HCT116 (cell line): ENCODE data around the gene PCSK6.

Source experiments
- CEBPB ChIP-seq: IDR thresholded peaks from 2 replicates; pipeline ENCODE4 v1.6.1; 2012; ENCODE audit warnings: low read depth
- EZH2phosphoT487 ChIP-seq: fragments of 200-600 bp; IDR thresholded peaks from 2 replicates; pipeline ENCODE4 v1.6.1; 2018; ENCODE audit warnings: antibody characterized with exemption, borderline replicate concordance
- TF ChIP-seq, protein P1 (sequence below), 3 experiments: fragments of 200-600 bp in 1 of 3; sonication (generic) in 1 of 3; IDR thresholded peaks in 2 of 3; conservative IDR thresholded peaks in 1 of 3; 2 replicates each; pipeline ENCODE4 v1.5.1; 2012 to 2017; ENCODE audit warnings: low read depth in 2 of 3, low read length in 2 of 3, antibody characterized with exemption in 1 of 3, borderline replicate concordance in 1 of 3, control low read depth in 1 of 3, mild to moderate bottlenecking in 1 of 3, mixed read lengths in 1 of 3, mixed run types in 1 of 3, moderate library complexity in 1 of 3; ENCODE audit not compliant: insufficient read depth in 1 of 3

DNA sequence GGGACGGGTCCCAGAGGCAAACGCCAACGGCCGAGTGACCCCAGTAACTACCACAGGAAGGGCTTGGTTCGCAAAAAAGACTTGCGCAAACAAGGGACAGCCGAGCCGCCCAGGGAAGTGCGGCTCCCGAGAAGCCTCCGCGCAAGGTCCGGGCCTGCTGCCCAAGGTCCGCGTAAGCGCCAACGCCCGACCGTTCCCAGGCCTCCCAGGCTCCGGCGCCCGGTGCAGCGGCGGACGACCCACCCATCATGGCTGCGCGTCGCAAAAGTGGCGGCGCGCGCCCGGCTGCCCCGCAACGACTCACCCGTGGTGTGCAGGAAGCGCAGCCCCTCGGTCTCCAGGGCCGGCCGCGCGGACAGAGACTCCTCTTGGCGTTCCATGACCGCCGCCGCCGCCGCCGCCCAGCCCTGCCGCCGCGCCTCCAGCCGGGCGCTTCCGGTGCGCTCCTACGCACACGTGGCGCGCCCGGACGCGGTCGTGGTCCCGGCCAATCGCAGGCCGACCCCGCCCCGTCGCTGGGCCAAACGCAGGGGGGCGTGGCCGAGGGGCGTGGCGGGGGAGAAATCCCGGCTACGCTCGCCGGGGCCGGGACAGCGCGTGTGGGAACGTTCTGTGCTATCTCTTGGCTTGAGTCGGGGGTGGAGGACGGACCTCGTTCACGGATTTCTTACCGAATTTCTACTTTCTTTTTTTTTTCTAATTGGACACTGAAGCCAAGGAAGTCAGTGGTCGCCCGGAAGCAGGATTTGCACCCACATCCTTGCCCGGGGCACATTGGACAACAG is 212.3 kb downstream of the PCSK6 start, which contains the start of gene SELENOS:
- TF ChIP-seq, protein P1, sequence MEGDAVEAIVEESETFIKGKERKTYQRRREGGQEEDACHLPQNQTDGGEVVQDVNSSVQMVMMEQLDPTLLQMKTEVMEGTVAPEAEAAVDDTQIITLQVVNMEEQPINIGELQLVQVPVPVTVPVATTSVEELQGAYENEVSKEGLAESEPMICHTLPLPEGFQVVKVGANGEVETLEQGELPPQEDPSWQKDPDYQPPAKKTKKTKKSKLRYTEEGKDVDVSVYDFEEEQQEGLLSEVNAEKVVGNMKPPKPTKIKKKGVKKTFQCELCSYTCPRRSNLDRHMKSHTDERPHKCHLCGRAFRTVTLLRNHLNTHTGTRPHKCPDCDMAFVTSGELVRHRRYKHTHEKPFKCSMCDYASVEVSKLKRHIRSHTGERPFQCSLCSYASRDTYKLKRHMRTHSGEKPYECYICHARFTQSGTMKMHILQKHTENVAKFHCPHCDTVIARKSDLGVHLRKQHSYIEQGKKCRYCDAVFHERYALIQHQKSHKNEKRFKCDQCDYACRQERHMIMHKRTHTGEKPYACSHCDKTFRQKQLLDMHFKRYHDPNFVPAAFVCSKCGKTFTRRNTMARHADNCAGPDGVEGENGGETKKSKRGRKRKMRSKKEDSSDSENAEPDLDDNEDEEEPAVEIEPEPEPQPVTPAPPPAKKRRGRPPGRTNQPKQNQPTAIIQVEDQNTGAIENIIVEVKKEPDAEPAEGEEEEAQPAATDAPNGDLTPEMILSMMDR (IDR thresholded peaks at IDR 0.05 in 2 of 3, conservative IDR thresholded peaks at IDR 0.05 in 1 of 3; ENCODE audit: borderline replicate concordance in 1 of 3, insufficient read depth in 1 of 3, low read depth in 2 of 3, low read length in 2 of 3) = no peak
- TF ChIP-seq EZH2phosphoT487 = no peak
- no peak for TF ChIP-seq CEBPB
